GM21381 (cell line): ENCODE data around the gene THOC6.
A peak's percentile ranks its signal among the peaks of the same experiment; 100 is the strongest.

Experiments
- ATAC-seq: cut with Tn5 transposase; IDR thresholded peaks from one replicate; pipeline ENCODE4 v1.9.1; 2021; ENCODE audit warnings: mild to moderate bottlenecking, moderate library complexity; ENCODE audit not compliant: unreplicated experiment

The THOC6 gene

DNA sequence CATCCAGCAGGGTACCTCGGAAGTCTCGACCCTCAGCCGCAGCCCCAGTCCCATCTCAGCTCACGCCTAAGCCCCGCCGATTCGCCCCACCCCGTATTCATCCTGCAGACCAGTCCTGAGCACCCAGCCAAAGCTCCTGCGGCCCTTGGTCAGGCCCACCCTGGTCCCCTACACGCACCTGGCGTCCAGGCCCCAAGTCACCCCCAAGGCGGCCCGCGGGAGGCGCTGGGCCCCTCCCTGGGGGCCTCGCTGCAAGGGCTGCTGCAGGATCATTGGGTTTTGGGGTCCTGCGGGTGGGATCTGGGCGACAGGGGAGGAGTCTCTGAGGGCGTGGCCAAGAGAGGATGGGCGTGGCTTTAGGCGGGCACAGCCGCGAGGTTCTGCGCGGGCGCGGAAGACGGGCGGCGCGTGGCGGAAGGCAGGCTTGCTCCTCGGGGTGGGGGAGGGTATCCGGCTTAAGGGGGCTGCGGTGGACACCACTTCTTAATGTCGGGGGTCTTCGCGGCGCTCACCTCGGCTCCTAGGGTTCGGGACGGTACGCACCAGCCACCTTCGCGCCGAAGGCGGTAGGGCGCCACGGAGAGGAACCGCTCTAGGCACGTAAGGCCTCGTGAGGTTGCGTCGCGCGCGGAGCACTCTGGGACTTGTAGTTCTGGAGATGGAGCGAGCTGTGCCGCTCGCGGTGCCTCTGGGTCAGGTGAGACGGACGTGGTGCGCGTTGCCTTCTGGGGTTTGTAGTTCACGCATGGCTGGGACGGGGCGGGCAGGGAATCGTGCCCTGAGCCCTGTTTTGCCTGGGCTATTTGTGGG lies at the start of gene THOC6, which contains the start of gene HCFC1R1:
TSS of gene THOC6 (plus strand) at position 367 of the 810 bp plus-strand sequence. CDS start at position 659, 292 bp downstream.
TSS of gene HCFC1R1 (minus strand) at position 274 of the 810 bp plus-strand sequence. CDS start at position 273, 1 bp downstream.
- peak; percentile 72 for ATAC-seq

DNA sequence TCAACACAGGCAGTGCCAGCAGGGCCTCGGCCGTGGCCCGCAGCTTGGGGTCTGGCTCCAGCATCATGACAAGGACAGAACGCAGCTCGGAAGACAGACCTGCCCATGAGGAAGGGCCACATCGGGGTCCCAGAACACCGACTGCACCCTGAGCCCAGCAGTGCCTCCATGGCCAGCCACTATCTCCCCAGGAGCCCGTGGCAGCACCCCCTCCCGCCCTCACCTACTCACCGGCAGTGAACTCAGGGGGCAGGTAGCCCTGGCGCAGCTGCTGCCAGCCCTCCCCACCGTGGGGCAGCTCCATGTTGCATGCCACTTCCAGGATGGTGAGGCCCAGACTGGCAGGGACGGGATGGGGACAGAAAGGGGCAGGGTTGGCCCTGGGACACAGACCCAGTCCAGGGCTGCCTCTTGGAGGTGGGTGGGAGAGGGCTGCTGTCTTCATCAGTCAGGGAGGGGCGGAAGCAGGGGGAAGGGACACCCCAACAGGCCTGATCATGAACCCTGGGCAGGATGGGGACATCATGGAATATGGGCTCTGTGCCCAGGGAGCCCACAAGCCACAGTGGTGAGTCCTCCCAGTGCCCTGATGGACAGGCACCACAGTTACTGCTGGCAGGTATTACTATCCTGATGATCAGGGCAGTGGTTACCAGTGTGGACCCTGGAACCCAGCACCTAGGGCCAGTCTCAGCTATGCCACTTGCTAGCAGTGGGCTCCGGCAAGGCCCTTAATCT lies 49.3 kb upstream of the THOC6 start:
- ATAC-seq: no peak

- ATAC-seq: no peak
Observed at GRCh38 chr16:2975161-2975795, 48.6 kb upstream of the THOC6 start.

DNA sequence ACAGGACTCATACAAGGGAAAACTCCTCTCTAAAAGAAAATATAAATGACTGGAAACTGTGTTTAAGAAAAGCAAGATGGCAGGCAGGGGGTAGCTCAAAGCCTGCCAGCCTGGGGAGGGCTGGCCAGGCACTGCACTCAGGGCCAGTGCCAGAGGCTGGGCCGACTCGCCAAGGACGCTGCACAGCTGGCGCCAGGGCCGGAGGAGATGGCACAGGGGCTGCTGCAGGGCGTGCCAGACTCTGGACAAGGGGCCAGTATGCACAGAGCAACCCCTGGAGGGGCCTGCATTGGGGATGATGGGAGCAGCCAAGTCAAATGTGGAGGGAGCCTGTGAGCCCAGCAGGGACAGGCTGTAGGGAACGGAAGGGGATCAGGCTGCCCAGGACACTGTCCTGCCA lies 47.6 kb upstream of the THOC6 start:
- no peak for ATAC-seq

DNA sequence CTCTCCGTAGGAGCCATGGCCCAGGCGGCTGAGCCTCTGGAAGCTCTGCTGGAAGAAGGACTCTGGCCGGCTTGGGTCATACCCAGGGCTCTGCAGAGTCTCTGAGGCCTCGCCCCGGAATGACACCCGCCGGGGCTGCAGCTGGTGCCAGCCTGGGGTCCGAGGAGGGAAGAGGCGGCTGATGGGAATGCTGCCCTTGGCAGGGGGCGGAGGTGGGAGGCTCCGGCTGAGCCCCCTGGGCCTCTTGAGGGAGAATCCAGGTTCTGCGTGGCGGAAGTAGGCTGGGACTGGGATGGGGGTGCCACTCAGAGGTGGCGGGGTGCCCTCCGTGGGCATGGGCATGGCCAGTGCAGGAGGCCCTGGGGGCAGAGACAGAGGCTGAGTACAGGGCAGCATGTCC lies 47.2 kb upstream of the THOC6 start:
- ATAC-seq: no peak

DNA sequence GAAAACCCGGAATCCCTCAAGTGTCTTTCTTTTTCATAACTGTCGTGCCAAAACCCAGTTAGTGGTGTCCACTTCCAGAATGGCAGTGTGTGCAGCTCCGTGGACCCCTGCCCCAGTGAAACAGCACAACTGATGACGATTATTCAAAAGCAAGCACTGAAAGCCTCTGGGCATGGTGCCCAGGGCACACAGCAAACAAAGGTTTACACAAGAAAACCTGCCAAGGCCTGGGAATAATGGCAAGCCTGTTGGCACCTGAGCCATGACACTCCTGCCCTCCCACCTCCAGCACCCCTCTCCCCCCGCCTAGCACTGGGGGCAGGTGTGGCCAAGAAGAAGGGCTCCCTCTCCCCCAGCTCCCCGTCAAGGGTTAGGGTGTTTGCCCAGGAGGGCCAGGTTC lies 46.4 kb upstream of the THOC6 start:
- ATAC-seq: no peak

GRCh38 chr16:2979669-2980226 lies 44.1 kb upstream of the THOC6 start:
- ATAC-seq: peak; percentile 15

GRCh38 chr16:2980227-2981176 lies 43.3 kb upstream of the THOC6 start, which contains the start of gene PKMYT1:
Gene PKMYT1 (minus strand): TSS chr16:2980446. CDS start chr16:2979657, 789 bp downstream.
- peak; percentile 80 for ATAC-seq

- no peak for ATAC-seq
Observed at GRCh38 chr16:2981177-2981898, 42.5 kb upstream of the THOC6 start.

DNA sequence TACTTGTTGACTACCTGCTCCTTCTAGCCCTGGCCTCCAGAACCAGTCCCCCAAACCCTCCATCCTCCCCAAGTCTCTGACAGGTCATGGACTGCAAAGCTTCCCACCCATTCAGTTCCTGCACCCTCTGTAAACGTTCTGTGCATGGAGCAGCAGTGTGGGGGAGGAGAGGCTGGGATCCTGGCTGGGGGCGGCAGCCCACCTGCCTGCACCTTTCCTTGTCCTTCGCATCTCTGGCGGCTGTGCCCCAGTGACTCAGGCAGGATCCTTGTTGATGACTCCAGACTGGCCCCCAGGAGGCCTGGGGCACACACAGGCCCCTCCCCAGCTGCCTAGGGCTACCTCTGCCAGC lies 42.0 kb upstream of the THOC6 start:
- no peak for ATAC-seq

GRCh38 chr16:2982402-2982801 lies 41.4 kb upstream of the THOC6 start:
- ATAC-seq: no peak

DNA sequence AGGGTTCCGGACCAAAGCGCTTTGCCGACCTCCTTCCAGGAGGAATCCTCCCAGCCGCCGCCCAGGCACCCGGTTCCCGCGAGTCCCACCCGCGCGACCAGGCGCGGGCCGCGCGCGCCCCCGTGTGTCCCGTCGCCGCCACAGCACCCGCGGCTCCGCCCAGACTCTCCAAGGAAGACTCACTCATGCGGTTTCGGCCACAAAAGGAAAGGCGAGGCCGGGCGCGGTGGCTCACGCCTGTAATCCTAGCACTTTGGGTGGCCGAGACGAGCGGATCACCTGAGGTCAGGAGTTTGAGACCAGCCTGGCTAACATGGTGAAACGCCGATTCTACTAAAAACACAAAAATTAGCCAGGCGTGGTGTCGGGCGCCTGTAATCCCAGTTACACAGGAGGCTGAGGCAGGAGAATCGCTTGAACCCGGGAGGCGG lies 40.1 kb upstream of the THOC6 start:
- no peak for ATAC-seq

- no peak for ATAC-seq
Observed at GRCh38 chr16:2985462-2985861, 38.4 kb upstream of the THOC6 start.

DNA sequence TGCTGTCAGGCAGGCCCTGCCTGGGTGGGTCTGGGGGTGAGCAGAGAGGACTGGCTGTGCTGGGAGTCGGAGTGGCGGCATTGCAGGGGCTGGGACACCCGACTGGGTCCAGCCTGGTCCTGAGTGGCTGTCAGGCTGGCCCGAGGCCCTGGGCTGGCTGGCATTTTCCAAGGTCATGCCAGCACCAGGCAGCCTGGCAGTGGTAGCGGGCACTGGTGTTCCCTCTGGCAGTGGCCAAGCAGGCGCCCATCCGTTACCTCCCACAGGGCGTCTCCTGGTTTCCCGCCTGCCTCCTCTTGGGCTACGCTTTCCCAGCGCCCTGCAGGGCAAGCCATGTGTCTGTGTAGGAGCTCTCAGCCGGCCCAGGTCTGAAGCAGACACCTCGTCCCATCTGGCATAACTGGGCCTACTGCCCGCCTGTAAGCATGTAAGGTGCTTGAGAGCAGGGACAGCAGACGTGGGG lies 37.9 kb upstream of the THOC6 start:
- ATAC-seq: no peak

GRCh38 chr16:2986623-2987188 lies 37.1 kb upstream of the THOC6 start:
- no peak for ATAC-seq

GRCh38 chr16:2987286-2987685 lies 36.5 kb upstream of the THOC6 start:
- ATAC-seq: no peak

DNA sequence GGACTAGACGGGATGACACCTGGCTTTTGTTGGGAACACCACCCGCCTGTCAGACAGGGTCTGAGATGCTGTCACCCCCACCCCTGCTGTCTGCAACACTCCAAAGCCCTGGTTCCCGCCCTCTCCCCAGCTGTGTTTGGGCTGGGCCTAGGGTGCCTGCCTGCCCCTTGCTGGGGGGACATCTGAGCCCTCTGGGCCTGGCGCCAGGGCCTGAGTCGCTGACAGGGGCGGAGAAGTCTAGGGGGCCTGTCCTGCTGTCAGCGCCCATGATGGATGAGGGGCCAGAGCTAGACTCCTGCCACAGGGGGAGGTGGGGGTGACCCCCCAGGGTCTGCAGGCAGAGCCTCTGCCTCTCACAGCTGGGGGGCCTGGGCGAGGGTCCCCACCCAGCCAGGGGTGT lies 36.0 kb upstream of the THOC6 start:
- no peak for ATAC-seq

- no peak for ATAC-seq
Observed at GRCh38 chr16:2988590-2989099, 35.2 kb upstream of the THOC6 start.

DNA sequence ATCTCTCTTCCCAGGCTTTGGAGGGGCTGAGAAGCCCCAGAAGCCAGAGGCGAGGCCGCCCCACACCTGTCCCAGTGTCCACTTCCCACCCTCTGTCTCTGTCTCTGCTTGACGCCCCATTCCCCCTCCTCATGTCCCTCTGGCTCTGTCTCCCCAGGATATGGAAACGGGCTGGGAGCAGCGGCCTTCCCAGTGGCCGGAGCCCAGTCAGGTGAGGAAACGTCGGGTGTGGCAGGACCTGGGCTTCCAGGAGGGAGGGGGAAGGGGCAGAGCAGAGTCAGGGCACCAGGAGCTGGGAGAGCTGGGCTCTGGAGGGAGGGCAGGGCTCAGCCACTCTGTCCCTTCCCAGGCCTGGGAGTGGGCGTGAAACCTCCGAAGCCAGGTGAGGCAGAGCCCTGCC lies 32.9 kb upstream of the THOC6 start:
- ATAC-seq: no peak
